Hindlimb muscle (tissue), 1 donor: ENCODE measurements around the gene FAM78B. TPM values are rescaled to one million over a fixed set of nuclear protein-coding genes. Genes with fewer than 3 reads are reported as not detected.

Source experiments
- DNase-seq: peaks from one replicate; pipeline ENCODE4 v3.0.0-alpha.2; 2013
- polyA plus RNA-seq: library from polyadenylated mRNA; unstranded; fragments of 120-200 nt; gene quantifications from one replicate; pipeline ENCODE4 v1.2.1, GENCODE V29; 2013; ENCODE audit not compliant: insufficient read length

Gene FAM78B
- polyA plus RNA-seq, 1 donor, result 1.9 TPM

DNA sequence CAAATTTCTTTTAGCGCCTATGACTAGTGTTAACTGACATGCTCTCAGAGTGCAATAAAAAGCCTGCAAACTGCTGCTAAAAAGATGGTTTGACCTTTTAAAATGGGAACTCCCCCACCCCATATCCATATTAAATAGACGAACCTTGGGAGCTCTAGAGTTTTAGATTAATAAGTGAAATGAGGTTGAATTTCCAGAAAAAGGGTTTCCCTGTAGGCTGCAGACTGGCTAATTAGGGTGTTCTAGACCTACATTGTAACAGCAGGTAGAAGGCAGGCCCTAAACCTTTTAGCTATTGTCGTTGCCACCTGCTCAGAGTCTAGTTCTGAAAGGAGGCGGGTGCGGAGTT is 2.2 kb downstream of the FAM78B start:
- DNase-seq, result no peak

DNA sequence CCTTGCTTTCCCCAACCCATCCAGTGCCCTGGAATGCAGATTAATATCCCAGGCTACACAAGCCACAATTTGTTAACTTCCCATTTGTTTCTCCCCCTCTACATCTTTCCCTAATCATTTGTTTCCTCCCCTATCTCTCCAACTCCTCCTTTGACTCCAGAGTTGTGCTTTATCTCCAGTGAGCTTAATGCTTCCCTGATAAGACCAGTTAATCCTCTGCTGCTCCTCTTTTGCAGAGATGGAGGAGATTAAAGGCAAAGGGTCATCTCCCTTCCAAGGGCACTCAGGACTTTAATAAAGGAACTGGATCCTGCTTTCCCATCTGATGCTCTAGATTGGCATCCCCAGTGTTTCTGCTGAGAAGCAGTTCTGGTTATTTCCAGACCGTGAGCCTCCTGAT is 7.1 kb downstream of the FAM78B start:
- DNase-seq, result no peak

- DNase-seq, result no peak
These were observed 10.1 kb downstream of the FAM78B start for GRCh38 chr1:166156674-166157073.

- DNase-seq, result no peak
These were observed 11.7 kb downstream of the FAM78B start for GRCh38 chr1:166155108-166155507.

DNA sequence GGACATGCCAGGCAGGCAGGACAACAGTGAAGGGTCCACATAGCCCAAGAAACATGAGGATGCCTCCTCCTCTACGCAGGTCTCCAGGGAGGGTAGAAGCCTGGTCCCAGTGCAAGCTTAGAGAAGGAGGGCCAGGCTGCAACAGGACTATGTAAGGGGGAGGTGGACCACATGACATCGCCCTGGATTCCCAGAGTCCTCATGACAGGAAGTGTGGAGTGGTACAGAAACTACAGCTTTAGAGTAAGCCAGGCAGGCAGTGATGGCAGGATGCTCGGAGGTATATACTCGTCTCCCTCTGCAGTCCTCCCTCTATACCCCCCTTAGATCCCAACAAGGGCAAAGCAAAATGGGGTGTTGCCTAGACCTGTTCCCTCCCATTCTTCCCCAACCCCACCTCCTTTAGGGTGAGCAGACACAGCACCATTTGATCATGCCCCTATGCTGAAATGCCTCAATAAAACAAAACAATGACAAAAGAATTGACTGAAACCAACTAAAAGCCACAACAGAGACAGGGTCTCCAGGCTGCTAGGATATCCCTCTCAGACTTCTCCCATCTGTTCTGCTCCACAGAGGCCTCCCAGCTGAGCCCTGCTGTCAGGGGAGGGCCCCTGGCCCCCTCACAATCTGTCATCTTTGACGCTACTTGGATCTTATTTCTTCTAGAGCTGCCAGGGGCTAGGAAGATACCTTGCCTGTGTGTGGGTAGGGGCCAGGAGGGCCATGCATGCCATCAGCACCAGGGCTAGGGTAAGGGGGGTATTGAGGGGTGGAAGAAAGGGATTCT is 13.1 kb downstream of the FAM78B start:
- DNase-seq, result no peak

DNA sequence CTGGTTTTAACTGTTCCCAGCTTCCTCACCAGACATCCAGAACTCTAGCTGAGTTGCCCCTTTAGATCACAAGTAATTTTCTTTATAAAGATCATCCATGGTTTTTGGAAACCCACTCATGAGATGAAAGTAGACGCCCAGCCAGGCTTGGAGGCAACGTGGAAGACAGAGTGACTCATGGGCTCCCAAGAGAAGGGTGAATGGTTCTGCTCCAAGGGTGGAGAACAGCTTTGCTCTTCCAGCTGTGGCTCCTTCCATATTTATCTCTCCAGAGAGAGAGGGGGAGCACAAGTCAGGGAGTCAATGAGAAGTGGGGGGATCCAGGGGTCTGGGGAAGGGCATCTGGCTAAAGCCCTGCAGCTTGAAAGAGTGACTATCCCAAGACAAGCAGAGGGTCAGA is 13.8 kb downstream of the FAM78B start:
- DNase-seq, result no peak

- no peak for DNase-seq
These were observed 15.0 kb downstream of the FAM78B start for GRCh38 chr1:166151804-166152203.

DNA sequence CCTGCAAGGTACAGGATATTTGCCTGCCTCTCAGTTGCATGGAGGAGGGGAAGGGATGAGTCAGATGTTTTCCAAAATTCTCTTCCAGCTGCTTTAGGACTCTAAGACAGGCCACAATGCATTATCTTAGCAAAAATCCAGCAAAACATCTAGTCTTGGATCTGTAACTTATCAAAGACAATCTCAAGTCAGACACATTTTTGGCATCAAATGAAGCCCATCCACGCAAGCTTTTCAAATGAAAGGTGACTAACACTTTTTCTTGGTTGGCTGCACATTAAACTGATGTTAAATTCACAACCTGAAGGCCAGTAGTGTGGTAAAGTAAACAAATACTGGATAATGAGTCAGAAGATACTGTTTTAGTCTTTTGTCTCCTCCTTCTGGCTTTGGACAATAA is 21.3 kb downstream of the FAM78B start:
- no peak for DNase-seq

DNA sequence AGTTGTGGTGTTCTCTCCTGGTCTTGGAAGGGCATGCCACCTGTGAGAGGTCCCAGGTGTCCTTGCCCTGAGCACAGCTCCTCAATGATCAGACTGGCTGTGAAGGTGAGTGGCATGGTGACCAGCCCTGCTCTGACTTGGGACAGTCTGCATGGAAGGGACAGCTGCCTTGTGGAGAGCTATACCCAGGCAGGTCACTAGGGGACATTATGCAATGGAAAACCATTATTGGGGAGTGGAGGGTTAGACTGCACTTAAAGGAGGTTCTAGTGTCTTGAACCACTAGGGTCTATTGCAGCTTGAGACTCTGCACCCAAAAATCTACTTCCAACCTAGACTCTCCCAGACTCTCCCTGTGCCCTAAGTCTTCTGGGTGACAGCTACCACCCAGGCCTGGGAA is 24.8 kb downstream of the FAM78B start:
- no peak for DNase-seq

DNA sequence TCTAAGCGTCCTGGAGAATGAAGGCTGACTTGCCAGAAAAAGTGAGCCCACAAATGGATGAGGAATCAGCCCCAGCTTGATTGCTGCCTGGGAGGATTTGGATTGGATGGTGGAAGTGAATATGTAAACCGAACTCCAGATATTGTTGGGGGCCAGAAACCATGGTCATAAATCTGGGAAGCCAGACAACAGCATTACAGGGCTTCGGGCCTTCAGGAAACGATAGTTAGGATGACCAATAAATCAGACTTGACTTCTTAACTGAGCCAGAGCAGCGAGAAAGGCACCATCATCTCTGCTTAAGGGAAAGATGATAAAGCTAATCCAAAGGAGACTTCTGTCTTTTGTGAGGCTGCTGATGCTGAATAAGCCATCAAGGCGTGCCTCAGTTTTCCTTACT is 26.6 kb downstream of the FAM78B start:
- DNase-seq, result no peak

DNA sequence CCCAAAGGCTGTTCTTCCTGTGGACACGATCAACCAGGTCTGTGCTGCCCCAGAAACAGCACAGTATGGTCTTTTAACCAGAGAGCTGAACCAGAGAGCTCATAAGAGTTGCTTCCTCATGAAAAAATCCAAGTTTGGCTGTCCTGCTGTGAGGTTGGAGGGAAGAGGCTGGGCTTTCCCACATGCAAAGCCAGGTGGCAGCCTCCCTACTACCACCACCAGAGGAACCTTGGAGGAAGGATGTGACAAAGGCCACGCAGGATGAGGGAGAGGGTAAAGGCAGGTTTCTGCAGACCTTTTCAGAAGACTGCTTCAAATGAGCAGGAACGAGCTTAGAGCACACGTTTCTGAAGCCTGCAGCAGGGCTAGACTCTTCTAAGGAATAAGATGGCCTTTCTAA is 27.1 kb downstream of the FAM78B start:
- no peak for DNase-seq

DNA sequence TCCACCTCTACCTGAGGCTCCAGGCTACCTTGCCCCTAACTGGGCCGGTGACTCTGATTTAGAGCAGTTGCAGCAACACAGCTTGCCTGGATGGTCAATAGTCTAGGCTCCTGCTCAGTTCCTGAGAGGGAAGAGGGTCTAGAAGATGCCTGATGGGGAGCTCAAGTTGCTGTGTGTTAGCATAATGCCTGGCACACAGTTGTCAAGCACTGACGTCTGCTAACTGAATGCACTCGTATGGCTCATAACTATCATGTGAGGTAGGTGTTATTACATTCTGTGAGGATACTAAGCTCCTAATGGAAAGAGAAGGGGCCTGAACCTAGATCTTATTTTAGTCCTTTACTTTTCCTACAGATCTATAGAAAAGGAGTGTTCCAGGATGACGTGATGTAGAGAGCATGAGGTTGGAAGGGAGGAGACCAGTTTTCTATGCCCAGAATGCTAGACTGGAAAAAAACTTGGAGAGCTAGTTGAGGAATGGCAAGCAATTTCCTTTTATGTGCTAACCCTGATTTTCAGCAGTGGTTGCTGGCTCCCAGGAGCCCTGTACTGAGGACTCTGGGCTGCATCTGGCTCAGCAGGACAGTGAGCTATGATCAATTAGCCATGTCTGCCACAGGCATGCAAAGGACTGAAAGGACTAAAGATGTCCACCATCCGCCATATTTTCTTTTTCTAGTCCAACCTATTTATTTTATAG is 30.0 kb downstream of the FAM78B start:
- no peak for DNase-seq

GRCh38 chr1:166136222-166136621 is 30.6 kb downstream of the FAM78B start:
- no peak for DNase-seq

DNA sequence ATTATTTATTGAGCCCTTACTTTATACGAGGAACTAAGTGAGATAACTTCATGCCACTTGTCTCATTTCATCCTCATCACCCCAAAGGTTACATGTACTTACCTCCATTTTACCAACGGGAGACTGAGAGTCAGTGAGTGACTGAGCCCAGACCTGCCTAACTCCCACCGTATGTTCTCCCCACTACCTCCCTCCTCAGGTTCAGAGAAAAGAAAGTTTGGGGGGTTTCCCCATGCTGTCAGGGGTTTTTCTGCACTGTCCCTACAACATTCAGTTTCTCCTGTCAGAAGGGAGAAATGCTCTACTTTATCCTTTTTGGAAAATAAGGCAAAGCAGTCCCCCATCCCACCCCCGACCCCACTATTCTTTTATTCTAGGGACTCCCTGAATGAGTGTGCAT is 32.9 kb downstream of the FAM78B start:
- no peak for DNase-seq

DNA sequence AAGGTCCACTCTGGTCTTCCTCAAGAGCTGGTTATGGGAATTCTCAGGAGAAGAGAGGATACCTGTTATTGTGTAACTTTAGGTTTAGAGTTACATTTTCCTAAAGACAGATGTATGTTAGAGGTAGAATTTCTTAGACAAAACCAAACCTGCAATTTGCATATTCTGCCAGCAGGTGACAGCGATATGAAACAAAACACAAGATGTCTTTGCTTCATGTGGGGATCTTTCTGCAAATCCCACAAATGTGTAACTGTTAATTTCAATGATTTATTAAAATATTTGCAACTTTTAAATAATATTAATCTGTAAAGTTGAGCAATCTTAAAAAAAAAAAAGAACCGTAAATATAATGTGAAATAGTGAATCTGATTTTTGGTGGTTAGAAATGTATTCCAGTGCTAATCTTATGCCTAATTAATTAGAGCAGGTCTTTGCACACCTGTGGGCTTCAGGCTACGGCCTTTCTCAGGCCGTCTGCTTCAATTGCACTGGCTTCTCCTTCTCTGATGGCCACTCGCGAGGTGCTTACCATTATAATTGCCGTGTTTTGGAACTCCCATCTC is 33.4 kb downstream of the FAM78B start:
- DNase-seq, result no peak

- DNase-seq, result no peak
These were observed 34.3 kb downstream of the FAM78B start for GRCh38 chr1:166132496-166132895.

- DNase-seq, result no peak
These were observed 37.8 kb downstream of the FAM78B start for GRCh38 chr1:166129006-166129405.

DNA sequence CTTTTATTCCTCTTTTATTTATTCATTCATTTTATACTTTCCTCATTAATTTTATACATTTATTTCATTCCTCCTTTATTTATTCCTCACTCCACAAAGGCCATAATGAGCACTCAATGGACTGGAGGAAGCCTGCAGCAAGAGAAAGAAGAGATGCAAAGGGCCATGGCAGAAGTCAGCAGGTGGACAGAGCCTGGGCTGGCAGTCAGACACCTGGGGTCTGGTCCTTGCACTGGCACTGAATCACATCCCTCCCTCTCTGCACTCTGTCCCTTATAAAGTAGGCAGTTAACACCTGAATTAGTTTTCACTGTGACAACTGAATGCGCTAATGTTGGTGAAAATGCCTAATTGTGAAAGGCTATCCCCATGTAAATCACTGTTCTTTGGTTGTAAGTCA is 38.6 kb downstream of the FAM78B start:
- no peak for DNase-seq

DNA sequence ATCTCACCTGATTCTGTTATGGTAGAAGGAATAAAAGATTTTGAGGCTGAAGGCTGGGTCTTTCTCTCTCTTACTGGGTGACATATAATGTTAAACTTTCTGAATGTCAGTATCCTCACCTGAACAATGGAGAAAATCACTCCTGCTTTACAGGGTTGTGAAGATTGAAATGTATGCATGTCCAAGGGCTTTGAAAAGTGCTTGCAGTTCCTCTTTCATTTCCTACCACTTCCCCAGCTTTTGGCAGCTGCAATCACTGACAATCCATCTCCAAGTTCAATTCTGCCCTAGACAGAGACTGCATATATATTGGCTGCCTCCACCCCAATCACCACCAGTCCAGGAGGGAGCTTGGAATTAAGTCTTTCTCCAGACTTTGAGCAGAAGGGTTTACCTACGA is 39.8 kb downstream of the FAM78B start:
- no peak for DNase-seq

DNA sequence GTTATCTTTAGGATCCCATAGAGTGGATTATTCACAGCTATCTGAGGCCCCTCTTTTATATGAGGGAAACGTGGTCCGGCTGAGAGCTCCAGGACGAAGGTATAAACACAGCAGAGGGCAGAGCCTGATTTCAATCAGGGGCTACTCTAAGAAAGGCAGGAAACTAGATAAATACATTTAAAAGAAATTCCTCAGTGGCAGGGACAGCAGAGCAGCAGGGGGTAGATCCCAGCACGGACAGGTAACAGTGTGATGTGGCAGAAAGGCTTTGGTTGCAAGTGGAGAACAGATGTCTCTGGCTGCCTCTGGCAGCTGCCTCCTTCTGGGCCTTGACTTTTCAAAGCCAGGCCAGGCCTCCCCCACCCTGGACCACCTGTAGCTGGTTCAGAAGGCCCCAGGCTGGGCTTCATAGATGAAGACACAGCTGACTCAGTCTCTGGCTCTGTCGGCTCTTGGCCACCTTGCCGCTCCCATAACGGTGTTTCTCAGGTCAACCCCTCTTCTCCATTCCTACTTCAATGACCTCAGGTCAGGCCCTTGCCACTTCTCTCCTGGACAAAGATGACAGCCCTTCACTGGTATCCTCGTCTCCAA is 43.8 kb downstream of the FAM78B start:
- no peak for DNase-seq

DNA sequence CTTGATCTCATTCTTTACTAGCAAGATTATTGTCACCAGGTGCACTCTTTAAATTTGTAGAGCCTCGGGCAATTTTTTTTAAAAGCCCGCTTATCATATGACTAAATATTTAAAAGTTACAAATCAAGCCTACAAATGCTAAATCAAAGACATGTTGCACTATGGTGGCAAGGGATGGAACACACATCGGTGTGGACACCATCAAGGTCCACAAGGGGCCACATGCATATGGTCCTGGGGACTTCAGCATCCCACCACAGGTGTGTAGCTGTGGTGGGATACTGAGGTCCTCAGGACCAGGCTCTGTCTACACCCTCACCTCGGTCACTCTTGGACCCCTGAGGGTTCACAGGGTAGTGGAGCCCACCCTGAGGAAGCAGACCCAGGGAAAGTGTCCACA is 45.8 kb downstream of the FAM78B start:
- no peak for DNase-seq

- DNase-seq, result no peak
These were observed 46.5 kb downstream of the FAM78B start for GRCh38 chr1:166120281-166120680.

- DNase-seq, result no peak
These were observed 47.3 kb downstream of the FAM78B start for GRCh38 chr1:166119471-166119965.

DNA sequence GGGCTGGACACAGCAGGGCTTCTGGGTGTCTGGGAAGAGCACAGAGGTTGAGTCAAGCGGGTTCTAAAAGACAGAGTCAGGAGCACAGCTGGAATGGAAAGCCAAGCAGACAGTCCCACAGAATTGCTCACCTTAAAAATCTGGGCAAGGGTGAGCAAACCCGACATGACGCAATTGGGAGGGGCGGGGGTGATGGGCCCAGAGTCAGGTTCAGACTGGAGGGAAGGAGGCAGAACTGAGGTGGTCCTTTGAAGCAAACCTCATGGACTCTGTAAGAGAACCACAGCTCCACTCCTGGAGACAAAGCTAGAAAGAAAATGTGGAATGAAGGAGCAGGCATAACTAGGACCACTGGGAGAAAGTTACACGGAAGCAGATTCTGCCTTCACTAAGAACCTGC is 49.0 kb downstream of the FAM78B start:
- no peak for DNase-seq
